GM18861 (cell line): Measurements from ENCODE around the gene GTF2A1.
A peak's percentile ranks its signal among the peaks of the same experiment; 100 is the strongest.
"Not testable (repeated sequence)": the region's sequence is repeated elsewhere in the genome, so short reads cannot be mapped to it uniquely, and the experiment has no call there.

Source experiments
- ATAC-seq: cut with Tn5 transposase; IDR thresholded peaks from one replicate; pipeline ENCODE4 v1.9.1; 2021; ENCODE audit not compliant: unreplicated experiment

GTF2A1 gene

DNA sequence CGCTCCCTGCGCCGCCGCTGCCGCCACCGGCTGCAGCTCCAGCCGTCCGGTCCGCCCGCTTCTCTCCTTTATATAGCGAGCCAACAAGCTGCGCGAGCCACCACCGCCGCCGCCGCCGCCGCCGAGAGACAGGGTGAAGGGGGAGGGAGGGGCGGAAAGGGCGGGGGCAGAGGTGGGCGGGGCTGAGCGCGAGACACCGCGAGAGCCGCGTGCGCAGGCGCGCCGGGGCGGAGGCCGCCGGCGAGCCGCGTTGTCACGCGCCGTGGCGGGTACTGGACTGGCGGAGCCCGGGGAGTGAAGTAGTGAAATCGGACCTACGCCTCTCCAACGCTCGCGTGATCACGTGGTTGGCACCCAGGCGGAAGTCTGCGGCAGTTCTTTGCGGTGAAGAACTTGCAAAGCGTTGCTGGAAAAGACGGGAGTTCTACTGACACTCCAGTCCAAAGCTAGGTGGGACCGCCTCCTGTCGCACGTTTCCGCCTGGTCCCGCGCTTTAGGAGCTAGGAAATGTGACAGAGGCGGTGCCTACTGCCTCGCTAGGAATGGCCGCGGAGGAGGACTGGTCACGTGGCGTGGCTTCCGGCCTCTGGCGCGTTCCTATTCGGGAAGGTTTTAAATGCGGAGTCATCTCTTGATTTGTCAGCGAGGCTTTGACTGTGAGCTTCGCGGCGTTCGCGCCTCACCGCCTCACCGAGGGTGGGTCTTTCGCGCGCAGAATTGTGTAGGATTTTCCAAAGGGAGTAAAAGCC is at the start of gene GTF2A1:
Gene GTF2A1, minus strand, starts transcription at position 130 of the 749 bp plus-strand sequence. CDS start 441 bp downstream, outside the sequence.
- ATAC-seq, result peak; percentile 75

DNA sequence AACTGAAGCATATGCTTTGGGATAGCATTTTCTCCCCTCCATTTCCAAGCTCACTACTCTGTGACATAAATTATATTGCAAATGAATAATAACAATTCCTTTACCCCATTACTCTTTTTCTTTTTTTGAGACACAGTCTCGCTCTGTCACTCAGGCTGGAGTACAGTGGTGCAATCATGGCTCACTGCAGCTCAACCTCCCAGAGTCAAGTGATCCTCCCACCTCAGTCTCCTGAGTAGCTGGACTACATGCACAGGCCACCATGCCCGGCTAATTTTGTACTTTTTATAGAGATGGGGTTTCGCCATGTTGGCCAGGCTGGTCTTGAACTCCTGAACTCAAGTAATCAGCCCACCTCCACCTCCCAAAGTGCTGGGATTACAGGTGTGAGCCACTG is 49.2 kb upstream of the GTF2A1 start:
- ATAC-seq, result no peak

DNA sequence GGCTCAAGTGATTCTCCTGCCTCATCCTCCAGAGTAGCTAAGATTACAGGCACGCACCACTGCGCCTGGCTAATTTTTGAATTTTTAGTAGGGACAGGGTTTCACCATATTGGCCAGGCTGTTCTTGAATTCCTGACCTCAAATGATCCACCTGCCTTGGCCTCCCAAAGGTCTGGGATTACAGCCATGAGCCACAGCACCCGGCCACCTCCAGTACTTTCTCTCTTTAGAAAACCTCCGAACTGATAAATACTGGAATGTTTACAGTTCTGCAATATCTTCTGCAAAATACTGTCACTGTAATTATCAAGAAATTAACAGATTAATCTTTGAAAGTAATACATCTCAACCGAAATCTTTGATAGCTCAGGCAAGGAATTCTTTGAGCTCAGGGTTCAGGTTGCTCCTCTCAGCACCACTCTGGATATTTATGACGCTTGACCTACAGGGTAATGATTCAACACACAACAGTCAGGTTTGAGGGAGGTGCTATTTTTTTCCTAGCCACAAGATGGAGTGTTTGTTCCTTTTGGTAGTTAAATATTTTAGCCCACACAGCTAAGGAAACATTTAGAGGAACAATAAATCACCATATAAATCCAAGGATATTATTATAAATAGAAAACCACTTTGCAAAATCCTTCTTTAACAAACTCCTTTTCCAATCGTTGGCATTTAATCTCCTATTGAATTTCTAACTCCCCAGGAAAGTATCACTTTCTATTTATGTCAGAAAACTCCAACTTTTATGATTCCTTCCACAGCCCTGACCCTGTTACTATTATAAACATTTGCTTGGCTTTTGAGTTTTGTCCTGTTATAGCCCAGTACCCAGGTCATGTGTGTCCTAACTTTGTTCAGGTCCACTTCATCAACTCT is 48.6 kb upstream of the GTF2A1 start:
- peak; percentile 74 for ATAC-seq

DNA sequence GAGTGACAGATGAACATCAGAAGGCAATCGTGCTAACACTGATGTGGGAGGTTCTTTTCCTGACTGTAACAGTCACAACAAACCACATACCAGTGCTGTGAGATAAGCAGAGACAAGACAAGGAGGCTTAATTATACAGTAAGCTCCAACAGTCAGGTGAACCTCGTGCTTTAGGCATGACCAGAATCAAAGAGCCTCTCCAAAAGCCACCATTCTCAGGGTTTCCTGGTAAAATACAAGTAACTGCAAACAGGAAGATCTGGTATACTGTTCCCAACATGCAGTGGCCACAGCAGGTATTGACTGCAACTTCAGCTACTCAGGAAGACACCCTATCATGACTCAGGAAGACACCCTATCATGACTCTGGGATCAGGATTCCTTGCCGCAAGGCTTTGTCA is 47.3 kb upstream of the GTF2A1 start:
- ATAC-seq, result no peak

DNA sequence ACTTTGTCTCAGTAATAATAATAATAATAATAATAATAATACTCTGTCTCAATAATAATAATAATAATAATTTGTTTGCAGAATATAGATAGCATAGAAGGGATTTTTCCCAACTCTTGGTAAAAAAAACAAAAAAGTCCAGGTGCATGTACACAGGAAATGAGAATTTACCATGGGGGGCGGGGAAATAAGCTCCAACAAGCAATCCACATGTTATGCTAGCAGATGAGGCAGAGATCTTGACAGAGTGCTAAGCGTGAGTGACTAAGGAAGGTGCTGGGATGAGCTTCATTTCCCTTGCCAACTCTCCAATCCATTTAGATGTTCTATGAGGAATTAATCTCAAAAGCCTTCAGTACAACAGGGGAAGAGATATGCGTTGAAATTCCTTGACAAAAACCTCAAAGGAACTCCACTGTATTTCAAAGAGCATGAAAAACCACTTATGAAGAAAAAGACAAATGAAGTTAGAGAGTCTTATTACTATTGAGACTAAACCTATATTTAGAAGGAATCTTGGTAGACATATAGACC is 44.9 kb upstream of the GTF2A1 start:
- ATAC-seq, result no peak

DNA sequence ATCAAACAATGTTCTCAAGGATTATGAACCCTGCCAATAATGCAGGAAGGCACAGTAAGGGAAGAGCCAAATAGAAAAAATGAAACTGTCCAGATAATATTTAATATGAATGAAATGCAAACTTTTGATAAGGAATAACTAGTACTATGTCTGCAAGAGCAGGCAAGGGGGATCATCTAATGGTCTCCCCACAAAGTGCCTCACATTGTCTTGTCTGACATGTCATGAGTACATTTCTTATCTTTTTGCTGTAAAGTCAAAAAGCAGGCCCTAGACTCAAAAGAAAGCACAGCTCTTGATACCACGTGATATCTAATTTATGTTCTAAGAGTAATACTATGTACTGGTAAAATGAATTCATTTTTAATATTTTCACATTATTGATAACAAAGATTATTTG is 43.9 kb upstream of the GTF2A1 start:
- ATAC-seq, result no peak

DNA sequence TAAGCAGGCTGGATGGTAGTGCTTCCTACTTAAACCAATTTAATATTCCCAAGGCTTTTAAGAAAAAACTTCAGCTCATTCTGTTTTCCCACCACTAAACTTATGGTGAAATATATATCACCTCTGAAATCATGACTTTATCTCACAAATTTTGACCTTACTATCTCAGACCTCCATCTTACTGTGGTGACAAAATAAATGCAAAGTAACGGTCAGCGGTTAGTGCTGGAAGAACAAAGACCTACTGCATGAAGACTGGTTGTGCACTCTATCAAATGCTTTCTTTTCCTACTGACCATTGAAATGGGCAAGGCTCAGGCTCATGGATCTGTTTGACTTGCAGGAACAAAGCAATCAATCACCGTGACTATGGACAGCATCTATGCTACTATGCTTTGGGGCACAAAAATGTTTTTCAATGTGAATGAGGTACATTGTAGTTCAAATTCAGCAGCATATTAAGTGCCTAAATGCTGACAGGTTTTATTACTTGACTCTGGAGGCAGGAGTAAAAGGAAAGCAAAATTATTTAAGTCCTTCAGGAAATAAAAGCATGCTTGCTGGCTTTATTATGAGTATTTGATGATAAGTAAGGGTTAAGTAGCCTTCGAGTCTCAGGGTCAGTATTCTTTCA is 43.1 kb upstream of the GTF2A1 start:
- no peak for ATAC-seq

DNA sequence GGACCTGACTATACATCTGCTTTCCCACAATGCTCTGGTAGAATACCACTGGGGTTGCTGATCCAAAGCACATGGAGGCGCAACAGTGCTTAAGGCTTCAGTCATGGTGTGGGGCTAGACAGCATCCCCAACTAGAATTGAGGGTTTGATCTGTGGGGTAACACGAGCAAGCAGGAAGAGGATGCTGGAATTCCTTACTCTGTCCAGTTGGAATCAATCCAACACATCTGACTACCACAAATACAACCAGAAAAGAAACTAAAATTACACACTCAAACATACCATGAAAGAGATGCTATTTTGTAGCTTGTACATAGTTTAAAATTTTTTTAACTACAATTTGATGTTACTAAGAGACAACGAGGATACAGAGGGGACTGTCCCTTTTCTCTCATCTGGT is 40.4 kb upstream of the GTF2A1 start:
- no peak for ATAC-seq

DNA sequence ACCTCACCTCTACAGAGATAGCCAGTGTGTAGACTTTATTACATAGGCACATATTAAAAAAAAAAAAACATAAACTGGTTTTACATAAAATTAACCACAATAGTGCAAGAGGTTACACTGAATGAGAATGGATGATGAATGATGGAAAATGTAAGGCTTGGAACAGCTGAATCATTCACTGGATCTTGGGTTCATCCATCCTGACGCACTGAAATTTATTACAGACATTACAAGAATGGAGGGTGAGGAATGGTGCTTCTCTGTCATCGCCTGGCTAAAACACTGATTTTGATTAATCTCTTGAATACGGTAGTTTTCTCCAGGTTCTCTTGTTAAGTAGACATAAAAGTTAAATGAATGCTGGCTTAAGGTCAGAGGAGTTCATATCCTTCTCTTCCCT is 40.0 kb upstream of the GTF2A1 start:
- ATAC-seq, result no peak

DNA sequence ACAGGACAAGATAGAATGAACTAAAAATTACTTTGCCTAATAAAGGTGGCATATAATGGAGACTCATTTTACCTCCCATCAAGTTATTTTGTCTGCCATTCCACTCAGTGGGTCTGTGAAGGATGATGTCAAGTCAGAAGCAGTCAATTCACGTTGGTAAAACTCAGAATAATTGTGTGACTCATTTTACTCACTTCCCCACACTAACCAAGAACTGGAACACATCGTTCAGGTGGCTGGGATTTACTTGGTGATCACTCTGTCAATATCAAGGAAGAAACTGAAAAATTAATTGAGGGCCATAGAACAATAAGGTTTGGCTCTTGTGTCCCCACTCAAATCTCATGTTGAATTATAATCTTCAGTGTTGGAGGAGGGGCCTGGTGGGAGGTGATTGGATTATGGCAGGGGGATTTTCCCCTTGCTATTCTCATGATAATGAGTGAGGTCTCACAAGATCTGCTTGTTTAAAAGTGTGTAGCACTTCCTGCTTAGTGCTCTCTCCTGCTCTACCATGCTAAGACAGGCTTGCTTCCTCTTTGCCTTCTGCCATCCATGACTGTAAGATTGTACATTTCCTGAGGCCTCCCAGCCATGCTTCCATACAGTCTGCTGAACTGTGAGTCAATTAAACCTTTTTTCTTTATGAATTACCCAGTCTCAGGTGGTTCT is 35.7 kb upstream of the GTF2A1 start:
- peak; percentile 67 for ATAC-seq

DNA sequence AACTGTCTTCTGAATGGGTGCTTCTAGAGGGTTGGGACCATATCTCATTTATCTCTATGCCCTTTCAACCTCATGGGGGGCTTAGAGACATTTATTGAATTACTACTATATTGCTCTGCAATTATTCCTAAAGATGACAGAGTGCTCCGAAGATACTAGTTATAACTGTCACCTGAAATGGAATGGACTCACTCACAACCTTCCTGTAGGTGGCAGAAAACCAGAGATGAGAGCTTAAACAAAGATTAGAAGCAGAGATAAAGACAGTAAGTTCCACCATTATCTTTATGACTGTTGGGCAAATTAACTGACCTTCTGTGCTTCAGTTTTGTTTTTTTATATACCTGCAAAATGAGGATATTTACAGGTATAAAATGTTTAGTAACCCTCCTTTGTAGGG is 31.5 kb upstream of the GTF2A1 start:
- ATAC-seq, result no peak

DNA sequence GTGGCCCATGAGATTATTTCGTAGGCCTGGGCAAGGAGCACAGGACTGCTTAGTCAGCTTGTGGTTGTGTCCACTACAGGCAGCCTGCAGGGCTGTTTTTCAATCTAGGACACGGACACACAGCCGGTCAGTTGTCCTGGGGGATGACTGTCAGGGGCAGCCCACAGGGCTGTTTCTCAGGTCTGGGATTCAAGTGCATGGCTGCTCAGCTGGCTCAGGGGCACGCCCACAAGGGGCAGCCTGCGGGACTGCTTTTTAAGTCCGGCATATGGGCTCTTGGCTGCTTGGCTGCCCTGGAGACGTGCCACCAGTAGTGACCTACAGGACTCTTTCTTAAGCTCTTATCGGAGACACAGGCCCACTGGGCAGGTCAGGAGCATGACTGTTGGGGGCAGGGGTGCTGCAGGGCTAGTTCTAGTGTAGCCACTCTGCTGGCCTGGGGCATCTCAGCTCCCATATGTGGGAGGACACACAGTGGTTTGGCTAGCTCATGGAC is 26.6 kb upstream of the GTF2A1 start:
- ATAC-seq, result no peak

DNA sequence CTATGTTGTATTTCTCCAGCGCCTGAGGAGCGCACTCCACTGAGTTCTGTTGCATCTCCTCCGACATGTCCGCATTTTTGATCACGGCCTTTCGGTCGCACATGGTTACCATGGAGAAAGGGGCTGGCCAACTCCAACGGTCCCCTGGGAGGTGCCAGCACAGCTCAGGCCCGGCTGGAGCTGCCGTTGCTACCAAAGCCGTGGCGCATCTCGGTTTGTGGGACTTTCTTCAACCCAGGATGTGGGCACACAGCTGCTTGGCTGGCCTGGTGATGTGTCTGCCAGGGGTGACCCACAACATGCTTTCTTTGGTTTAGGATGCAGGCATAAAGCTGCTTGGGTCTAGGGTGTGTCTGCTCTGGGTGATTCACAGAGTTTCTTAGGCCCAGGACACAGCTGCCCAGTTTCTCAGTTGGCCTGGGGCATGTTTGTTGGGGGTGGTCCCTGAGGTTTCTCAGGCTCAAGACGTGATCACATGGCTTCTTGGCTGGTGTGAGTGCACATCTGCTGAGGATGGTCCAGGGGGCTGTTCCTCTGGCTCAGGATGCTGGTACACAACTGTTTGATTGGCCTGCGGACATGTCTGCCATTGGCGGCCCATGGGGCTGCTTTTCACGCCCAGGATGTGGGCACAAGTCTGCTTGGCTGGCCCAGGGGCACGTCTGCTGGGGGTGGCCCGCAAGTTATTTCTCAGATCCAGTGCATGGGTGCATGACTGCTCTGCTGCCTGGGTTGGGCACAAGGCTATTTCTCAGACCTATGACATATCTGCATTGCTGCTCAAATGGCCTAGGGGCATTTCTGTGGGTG is 25.9 kb upstream of the GTF2A1 start:
- no peak for ATAC-seq

DNA sequence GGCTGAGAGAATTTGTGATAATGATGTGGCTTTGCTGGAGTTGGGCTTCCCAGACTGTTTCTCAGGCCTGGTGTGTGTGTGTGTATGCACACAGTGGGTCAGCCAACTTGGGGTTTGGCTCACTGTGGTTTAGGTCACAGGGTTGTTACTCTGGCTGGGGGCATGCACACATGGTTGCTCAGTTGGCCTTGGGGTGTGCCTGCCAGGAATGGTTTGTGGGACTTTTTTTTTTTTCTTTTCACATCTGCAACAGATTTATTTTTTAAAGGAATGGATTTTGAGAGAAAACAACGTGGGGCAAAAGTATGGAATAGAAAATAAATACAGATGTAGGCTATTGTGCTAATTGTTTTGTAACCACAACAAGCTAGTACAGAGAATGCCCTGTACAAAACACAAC is 25.0 kb upstream of the GTF2A1 start:
- ATAC-seq, result no peak

DNA sequence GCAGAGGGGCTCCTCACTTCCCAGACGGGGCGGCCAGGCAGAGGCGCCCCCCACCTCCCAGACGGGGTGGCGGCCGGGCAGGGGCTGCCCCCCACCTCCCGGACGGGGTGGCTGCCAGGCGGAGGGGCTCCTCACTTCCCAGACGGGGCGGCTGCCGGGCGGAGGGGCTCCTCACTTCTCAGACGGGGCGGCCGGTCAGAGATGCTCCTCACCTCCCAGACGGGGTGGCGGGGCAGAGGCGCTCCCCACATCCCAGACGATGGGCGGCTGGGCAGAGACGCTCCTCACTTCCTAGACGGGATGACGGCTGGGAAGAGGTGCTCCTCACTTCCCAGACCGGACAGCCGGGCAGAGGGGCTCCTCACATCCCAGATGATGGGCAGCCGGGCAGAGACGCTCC is 23.7 kb upstream of the GTF2A1 start:
- not testable (repeated sequence) for ATAC-seq

DNA sequence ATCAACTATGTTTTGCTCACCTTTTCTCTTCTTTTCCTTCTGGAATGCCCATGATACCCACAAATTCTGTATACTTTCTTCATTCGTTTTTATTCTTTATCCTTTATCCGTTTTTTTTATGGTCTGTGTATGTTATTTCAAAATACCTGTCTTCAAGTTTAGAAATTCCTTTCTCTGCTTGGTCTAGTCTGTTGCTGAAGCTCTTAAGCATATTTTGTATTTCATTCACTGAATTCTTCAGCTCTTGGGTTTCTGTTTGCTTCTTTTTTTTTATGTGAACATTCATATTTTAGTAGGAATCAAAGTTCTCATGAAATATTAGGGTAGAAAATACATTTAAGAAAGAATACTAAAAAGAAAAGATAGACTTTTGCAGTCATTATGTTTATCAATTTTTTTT is 22.7 kb upstream of the GTF2A1 start:
- no peak for ATAC-seq

DNA sequence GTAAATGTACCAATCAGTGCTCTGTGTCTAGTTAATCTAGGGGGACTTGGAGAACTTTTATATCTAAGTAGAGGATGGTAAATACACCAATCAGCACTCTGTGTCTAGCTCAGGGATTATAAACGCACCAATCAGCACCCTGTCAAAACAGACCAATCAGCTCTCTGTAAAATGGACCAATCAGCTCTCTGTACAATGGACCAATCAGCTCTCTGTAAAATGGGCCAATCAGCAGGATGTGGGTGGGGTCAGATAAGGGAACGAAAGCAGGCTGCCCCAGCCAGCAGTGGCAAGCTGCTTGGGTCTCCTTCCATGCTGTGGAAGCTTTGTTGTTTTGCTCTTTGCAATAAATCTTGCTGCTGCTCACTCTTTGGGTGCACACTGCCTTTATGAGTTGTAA is 16.1 kb upstream of the GTF2A1 start:
- ATAC-seq, result not testable (repeated sequence)

DNA sequence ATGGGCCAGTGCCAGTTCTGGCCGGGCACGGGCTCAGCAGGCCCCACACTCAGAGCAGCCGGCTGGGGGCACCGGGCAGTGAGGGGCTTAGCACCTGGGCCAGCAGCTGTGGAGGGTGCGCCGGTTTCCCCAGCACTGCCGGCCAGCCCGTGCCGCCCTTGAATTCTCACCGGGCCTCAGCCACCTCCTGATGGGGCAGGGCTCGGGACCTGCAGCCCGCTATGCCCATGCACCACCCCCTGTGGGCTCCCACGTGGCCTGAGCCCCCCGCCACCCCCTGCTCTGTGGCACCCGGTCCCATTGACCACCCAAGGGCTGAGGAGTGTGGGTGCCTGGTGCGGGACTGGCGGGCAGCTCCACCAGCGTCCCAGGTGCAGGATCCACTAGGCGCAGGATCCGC is 15.4 kb upstream of the GTF2A1 start:
- no peak for ATAC-seq

DNA sequence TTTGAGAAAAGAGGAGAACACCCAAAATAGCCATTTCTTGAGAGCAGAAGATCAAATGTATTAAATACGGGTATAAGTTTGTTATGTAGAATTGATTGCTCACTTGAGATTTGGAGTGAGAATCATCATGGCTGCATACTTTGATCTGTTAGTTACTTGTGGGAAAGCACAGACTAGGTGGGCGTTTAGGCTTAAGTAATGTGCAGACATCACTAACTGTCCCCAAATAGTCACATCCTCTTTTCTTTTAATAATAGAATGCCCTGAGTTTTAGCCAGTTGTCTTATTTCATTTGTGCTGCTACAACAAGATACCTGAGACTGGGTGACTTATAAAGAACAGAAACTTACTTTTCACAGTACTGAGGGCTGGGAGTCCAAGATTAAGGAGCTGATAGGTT is 14.3 kb upstream of the GTF2A1 start:
- no peak for ATAC-seq

DNA sequence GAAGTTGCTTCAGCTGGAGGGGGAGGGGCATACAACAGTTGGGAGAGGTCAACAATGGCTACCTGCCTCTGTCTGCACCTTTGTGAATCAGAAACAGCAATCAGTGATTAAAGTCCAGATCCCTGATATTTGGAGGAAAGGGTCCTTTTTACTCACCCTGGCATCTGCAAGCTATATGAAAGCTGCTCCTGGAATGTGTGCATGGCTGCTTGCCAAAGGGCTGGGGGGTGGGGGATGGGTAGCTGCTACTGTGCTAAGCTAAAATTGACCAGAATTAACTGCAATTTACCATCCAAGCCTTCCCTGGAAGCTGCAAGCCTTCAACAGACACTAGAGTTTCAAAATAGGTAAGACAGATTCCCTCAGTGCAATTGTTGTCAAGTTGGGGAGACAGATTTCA is 13.5 kb upstream of the GTF2A1 start:
- ATAC-seq, result no peak
